GM12878 (cell line): Measurements from ENCODE around the gene CD34. TPM values are rescaled to one million over a fixed set of nuclear protein-coding genes. Genes with fewer than 3 reads are reported as not detected.

Source experiments
- CBX3 ChIP-seq: fragments of 200-600 bp; sonication (generic); IDR thresholded peaks from 2 replicates; pipeline ENCODE4 v1.6.1; 2016; ENCODE audit warnings: low read depth, borderline replicate concordance
- ETV6 ChIP-seq, 2 experiments: fragments of 450-650 bp in 1 of 2; IDR thresholded peaks in 1 of 2; conservative IDR thresholded peaks in 1 of 2; 2 replicates each; pipeline ENCODE4 v1.6.1; 2014; ENCODE audit warnings: antibody characterized with exemption in 1 of 2, borderline replicate concordance in 1 of 2, low read depth in 1 of 2, mild to moderate bottlenecking in 1 of 2, moderate library complexity in 1 of 2
- IKZF1 ChIP-seq: fragments of 450-650 bp; conservative IDR thresholded peaks from 2 replicates; pipeline ENCODE4 v1.6.1; 2017; ENCODE audit warnings: antibody characterized with exemption, mild to moderate bottlenecking
- MAX ChIP-seq: IDR thresholded peaks from 2 replicates; pipeline ENCODE4 v1.6.1; 2012; ENCODE audit warnings: low read depth, low read length, improper control_type of control experiment
- PBX3 ChIP-seq: IDR thresholded peaks from 2 replicates; pipeline ENCODE4 v1.6.1; 2011; ENCODE audit warnings: mild to moderate bottlenecking, low read depth, low read length, moderate library complexity; ENCODE audit not compliant: insufficient replicate concordance
- PRDM15 ChIP-seq: fragments of 450-650 bp; formaldehyde crosslinking; IDR thresholded peaks from 2 replicates; pipeline ENCODE4 v1.4.0; 2020; ENCODE audit warnings: mild to moderate bottlenecking, moderate library complexity
- SMAD1 ChIP-seq: fragments of 450-650 bp; IDR thresholded peaks from 2 replicates; pipeline ENCODE4 v1.6.1; 2018; ENCODE audit warnings: mild to moderate bottlenecking, low read depth; ENCODE audit not compliant: partially characterized antibody
- TARDBP ChIP-seq: IDR thresholded peaks from 2 replicates; pipeline ENCODE4 v1.6.1; 2016; ENCODE audit warnings: borderline replicate concordance
- USF2 ChIP-seq: IDR thresholded peaks from 2 replicates; pipeline ENCODE4 v1.6.1; 2011; ENCODE audit warnings: low read depth, low read length, improper control_type of control experiment, borderline replicate concordance
- ZBTB11 ChIP-seq: fragments of 450-650 bp; formaldehyde crosslinking; IDR thresholded peaks from 2 replicates; pipeline ENCODE4 v1.5.0; 2022; ENCODE audit warnings: mild to moderate bottlenecking, missing genetic modification characterization
- ZNF207 ChIP-seq: fragments of 450-650 bp; IDR thresholded peaks from 2 replicates; pipeline ENCODE4 v1.6.1; 2014; ENCODE audit warnings: antibody characterized with exemption, mild to moderate bottlenecking, borderline replicate concordance
- ZNF687 ChIP-seq: fragments of 450-650 bp; IDR thresholded peaks from 2 replicates; pipeline ENCODE4 v1.6.1; 2017; ENCODE audit warnings: mild to moderate bottlenecking, moderate library complexity
- ZZZ3 ChIP-seq: IDR thresholded peaks from 2 replicates; pipeline ENCODE4 v1.6.1; 2011; ENCODE audit warnings: low read depth; ENCODE audit not compliant: control insufficient read depth, insufficient read length
- polyA plus RNA-seq, 11 experiments: library from polyadenylated mRNA; depleted of rRNA in 4 of 11; unstranded in 6 of 11; stranded (reverse) in 5 of 11; fragments of >200 nt; fragmentation: Nextera tagmentation in 4 of 11; fragmentation: Illumina TruSeq in 1 of 11; extraction: Ambion mirVana in 4 of 11; extraction: Trizol in 1 of 11; gene quantifications; 1 replicate in 1 of 11; 2 replicates in 10 of 11; pipeline versions ENCODE4 v1.2.1 to v1.2.3, GENCODE V29; 2011 to 2016; ENCODE audit warnings: inconsistent platforms in 2 of 11, missing spikeins in 2 of 11, low read depth in 1 of 11
- total RNA-seq, 4 experiments: library from RNA; depleted of rRNA in 3 of 4; stranded (reverse); fragments of >200 nt in 3 of 4; fragmentation: Illumina TruSeq in 1 of 4; extraction: Trizol in 1 of 4; gene quantifications; 2 replicates each; pipeline versions ENCODE4 v1.2.1 to v1.2.3, GENCODE V29; 2013 to 2021

The CD34 gene
- total and polyA plus RNA-seq, 10 of the 15 experiments (the other 5 are each of a cell fraction or from before 2014, with no cell fraction given) = under 0.01 to 0.08 (median 0.02) TPM; not detected in 6

GRCh38 chr1:207868774-207869721, 41.9 kb downstream of the CD34 start (continued):
- TF ChIP-seq ZNF687 (peak; percentile 73), ZBTB11 (CRISPR knock-in tag) (no peak), USF2 (no peak), CBX3 (no peak), IKZF1 (peak; percentile 97), SMAD1 (no peak), ETV6 (conservative IDR thresholded peaks at IDR 0.05 in 1 of 2, IDR thresholded peaks at IDR 0.05 in 1 of 2; ENCODE audit: borderline replicate concordance in 1 of 2, low read depth in 1 of 2) (no peak), TARDBP (no peak), MAX (no peak), ZNF207 (0 out of 2 replicates have a peak, but pooled peaks have one; percentile 14), PRDM15 (CRISPR knock-in tag) (no peak), ZZZ3 (no peak), PBX3 (no peak)
